Peyer's patch (tissue), 4 donors: ENCODE measurements around the gene ZFP1. TPM values are rescaled to one million over a fixed set of nuclear protein-coding genes. Genes with fewer than 3 reads are reported as not detected.
"Not testable (repeated sequence)": the region's sequence is repeated elsewhere in the genome, so short reads cannot be mapped to it uniquely, and the experiment has no call there.

Experiments used
- DNase-seq, 3 donors: peaks; one replicate each; pipeline ENCODE4 v3.0.0-alpha.2; 2017 to 2019
- H3K27ac ChIP-seq, 4 donors: fragments of 200-600 bp; sonication (generic); one replicate each; pipeline ENCODE4 v1.5.1; 2016 to 2019
- H3K27me3 ChIP-seq, 2 donors: fragments of 200-600 bp; sonication (generic); one replicate each; pipeline ENCODE4 v1.5.1; 2019
- H3K36me3 ChIP-seq, 3 donors: fragments of 200-600 bp; sonication (generic); one replicate each; pipeline ENCODE4 v1.5.1; 2016 to 2019
- H3K4me1 ChIP-seq, 4 donors: fragments of 200-600 bp; sonication (generic); one replicate each; pipeline ENCODE4 v1.5.1; 2016 to 2019
- H3K4me3 ChIP-seq, 4 donors: fragments of 200-600 bp; sonication (generic); 1 replicate in 3 of 4; 2 replicates in 1 of 4; pipeline ENCODE4 v1.5.1; 2016 to 2019; ENCODE audit warnings: mild to moderate bottlenecking in 1 of 4
- H3K9me3 ChIP-seq, 4 donors: fragments of 200-600 bp; sonication (generic); one replicate each; pipeline ENCODE4 v1.5.1; 2016 to 2019; ENCODE audit warnings: mild to moderate bottlenecking in 1 of 4
- POLR2A ChIP-seq, 2 donors: fragments of 450-650 bp; IDR thresholded peaks; one replicate each; pipeline ENCODE4 v1.5.1; 2017; ENCODE audit warnings: antibody characterized with exemption in 2 of 2, mild to moderate bottlenecking in 2 of 2, moderate library complexity in 2 of 2
- total RNA-seq, 4 donors: library from RNA; depleted of rRNA; stranded (reverse); fragments of >200 nt; gene quantifications; one replicate each; pipeline ENCODE4 v1.1.0, GENCODE V29; 2016
- TF ChIP-seq, protein P1 (sequence below), 6 experiments: fragments of 450-650 bp in 4 of 6; fragments of 200-600 bp in 2 of 6; sonication (generic) in 1 of 6; IDR thresholded peaks; one replicate each; pipeline ENCODE4 v1.5.1; 2017 to 2019; ENCODE audit warnings: antibody characterized with exemption in 6 of 6, mild to moderate bottlenecking in 3 of 6, moderate library complexity in 1 of 6

Gene ZFP1
- total RNA-seq, 4 donors from 2014 or later: 2.6 to 6.1 (median 4.9) TPM

GRCh38 chr16:75205961-75206748, 57.8 kb downstream of the ZFP1 start:
- not testable (repeated sequence) for H3K4me3 ChIP-seq, H3K27me3 ChIP-seq, H3K4me1 ChIP-seq, H3K27ac ChIP-seq, H3K9me3 ChIP-seq, H3K36me3 ChIP-seq, DNase-seq

DNA sequence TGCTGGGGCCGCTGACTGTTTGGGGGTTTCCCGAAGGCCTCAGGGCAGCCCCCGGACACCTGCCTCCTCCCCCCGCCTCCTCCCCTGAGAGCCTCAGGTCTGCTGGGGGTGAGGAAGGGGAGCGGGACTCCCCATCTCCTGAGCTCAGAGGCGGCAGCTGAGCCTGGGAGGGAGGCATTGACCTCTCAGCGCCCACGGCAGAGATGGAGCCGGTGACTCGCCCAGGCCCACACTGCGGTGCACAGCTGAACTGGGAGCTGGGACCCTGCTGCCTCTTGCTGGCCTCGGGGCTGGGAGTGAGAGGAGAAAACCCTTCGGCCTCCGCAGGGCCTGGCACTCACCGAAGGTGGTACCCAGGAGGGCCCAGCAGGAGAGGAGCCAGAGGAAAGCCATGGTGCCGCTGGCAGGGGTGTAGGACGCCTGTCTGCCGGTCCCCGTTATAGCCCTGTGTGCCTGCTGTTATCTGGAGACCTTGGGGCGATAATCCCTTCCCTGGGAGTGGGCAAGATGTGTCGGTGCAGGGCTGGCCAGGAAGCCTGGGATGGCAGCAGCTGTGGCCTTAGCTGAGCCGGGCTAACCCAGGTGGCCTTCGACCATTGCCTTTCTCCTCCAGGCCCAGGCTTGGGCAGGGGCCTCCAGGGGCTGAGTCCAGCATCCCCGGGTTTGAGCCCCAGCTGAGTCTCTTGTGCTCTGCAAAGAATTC, 58.6 kb downstream of the ZFP1 start, which contains the start of gene CTRB2:
CTRB2 (minus strand) TSS at position 413 of the 703 bp plus-strand sequence; CDS start at position 393, 20 bp downstream.
- Histone ChIP-seq H3K27me3 (no peaks in the 10 kb centered on the region), H3K4me3 (no peak within 1 kb of the TSS), H3K9me3 (no peaks in the 10 kb centered on the region), H3K4me1 (no peaks in the 10 kb centered on the region), H3K27ac (no peak within 1 kb of the TSS), H3K36me3 (no peaks in the 10 kb centered on the region)
- TF ChIP-seq POLR2A (IDR thresholded peaks at IDR 0.05): no peak
- TF ChIP-seq, protein P1, sequence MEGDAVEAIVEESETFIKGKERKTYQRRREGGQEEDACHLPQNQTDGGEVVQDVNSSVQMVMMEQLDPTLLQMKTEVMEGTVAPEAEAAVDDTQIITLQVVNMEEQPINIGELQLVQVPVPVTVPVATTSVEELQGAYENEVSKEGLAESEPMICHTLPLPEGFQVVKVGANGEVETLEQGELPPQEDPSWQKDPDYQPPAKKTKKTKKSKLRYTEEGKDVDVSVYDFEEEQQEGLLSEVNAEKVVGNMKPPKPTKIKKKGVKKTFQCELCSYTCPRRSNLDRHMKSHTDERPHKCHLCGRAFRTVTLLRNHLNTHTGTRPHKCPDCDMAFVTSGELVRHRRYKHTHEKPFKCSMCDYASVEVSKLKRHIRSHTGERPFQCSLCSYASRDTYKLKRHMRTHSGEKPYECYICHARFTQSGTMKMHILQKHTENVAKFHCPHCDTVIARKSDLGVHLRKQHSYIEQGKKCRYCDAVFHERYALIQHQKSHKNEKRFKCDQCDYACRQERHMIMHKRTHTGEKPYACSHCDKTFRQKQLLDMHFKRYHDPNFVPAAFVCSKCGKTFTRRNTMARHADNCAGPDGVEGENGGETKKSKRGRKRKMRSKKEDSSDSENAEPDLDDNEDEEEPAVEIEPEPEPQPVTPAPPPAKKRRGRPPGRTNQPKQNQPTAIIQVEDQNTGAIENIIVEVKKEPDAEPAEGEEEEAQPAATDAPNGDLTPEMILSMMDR (IDR thresholded peaks at IDR 0.05): no peak
- DNase-seq: no peak

DNA sequence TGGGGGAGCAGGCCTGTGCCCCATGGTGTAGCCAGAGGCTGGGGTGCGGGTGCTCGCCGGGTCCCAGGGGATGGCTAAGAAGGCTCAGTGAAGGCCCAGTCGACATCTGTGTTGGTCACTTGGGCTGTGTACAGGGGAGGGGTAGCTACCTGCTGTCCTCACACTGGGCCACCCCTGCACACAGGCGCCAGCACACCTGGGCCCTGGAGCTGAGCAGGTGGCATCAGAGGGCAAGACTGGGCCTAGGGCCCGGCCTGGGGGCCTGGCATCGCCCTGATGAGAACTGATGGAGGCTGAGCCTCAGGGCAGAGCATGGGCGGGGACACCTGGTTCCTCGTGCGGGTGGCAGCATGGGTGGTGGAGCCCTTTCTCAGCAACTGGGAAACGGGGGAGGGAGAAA, 59.5 kb downstream of the ZFP1 start:
- no peaks in the 10 kb centered on the region for H3K27me3 ChIP-seq
- no peak overlapping the region for H3K27ac ChIP-seq
- no peak overlapping the region for H3K4me3 ChIP-seq
- no peak for DNase-seq
- H3K9me3 ChIP-seq: no peaks in the 10 kb centered on the region
- no peaks in the 10 kb centered on the region for H3K36me3 ChIP-seq
- no peaks in the 10 kb centered on the region for H3K4me1 ChIP-seq
- no peak for TF ChIP-seq POLR2A (IDR thresholded peaks at IDR 0.05)
- TF ChIP-seq, protein P1 (IDR thresholded peaks at IDR 0.05): no peak

DNA sequence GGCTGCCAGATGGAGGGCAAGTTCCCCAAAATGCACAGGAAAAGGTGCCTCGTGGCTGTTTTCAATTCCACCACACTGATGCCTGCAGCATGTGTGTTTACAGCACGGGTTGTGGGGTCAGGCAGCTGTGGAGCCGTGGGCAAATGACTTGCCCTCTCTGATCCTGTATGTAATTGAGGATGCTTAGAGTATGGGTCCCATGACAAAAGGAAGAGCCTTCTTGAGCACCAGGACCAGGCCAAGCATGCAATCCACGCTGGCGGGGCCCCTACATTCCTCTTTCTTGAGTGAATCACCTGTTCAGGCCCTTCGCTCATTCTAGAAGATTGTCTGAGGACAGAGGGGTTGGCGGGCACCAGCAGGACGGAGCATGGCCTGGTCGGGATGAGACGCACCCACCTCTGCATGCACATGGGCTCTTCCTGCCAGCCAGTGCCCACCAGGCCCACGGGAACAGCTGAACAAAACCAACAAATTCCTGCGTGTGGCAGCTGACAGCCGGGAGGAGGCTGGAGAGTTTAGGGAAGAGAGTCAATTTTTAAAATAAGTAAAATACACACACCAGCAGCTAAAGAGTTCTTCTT, 60.0 kb downstream of the ZFP1 start:
- no peak overlapping the region for H3K27ac ChIP-seq

GRCh38 chr16:75208861-75209505, 60.7 kb downstream of the ZFP1 start:
- TF ChIP-seq, protein P1 (IDR thresholded peaks at IDR 0.05): no peak
- TF ChIP-seq POLR2A (IDR thresholded peaks at IDR 0.05): no peak
- no peak for DNase-seq
- Histone ChIP-seq H3K27ac (no peak overlapping the region), H3K9me3 (no peaks in the 10 kb centered on the region), H3K36me3 (no peaks in the 10 kb centered on the region), H3K27me3 (no peaks in the 10 kb centered on the region), H3K4me1 (no peaks in the 10 kb centered on the region), H3K4me3 (no peak overlapping the region)

More for the DNA sequence above, 60.0 kb downstream of the ZFP1 start:
- no peaks in the 10 kb centered on the region for H3K36me3 ChIP-seq
- no peak overlapping the region for H3K4me3 ChIP-seq
- no peaks in the 10 kb centered on the region for H3K9me3 ChIP-seq
- no peak for DNase-seq
- no peaks in the 10 kb centered on the region for H3K4me1 ChIP-seq
- no peak for TF ChIP-seq POLR2A (IDR thresholded peaks at IDR 0.05)
- TF ChIP-seq, protein P1 (IDR thresholded peaks at IDR 0.05): no peak
- no peaks in the 10 kb centered on the region for H3K27me3 ChIP-seq

- not testable (repeated sequence) for H3K27ac ChIP-seq, H3K27me3 ChIP-seq, H3K4me3 ChIP-seq, H3K4me1 ChIP-seq, DNase-seq, H3K36me3 ChIP-seq, H3K9me3 ChIP-seq
Observed at GRCh38 chr16:75209514-75209913, 61.2 kb downstream of the ZFP1 start.
